PC-3 (cell line): ENCODE results near the gene GABRG2.

ENCODE experiments used
- CTCF ChIP-seq: fragments of 300-600 bp; sonication (generic); conservative IDR thresholded peaks from 2 replicates; pipeline ENCODE4 v1.5.1; 2017; ENCODE audit warnings: antibody characterized with exemption, low read depth, mild to moderate bottlenecking, low read length
- EZH2 ChIP-seq: fragments of 300-600 bp; sonication (generic); IDR thresholded peaks from one replicate; pipeline ENCODE4 v1.6.1; 2017; ENCODE audit warnings: antibody characterized with exemption, mild to moderate bottlenecking, low read length; ENCODE audit not compliant: unreplicated experiment
- EZH2phosphoT487 ChIP-seq: fragments of 300-600 bp; sonication (generic); IDR thresholded peaks from 2 replicates; pipeline ENCODE4 v1.6.1; 2018; ENCODE audit warnings: mild to moderate bottlenecking, antibody characterized with exemption, low read length, borderline replicate concordance

DNA sequence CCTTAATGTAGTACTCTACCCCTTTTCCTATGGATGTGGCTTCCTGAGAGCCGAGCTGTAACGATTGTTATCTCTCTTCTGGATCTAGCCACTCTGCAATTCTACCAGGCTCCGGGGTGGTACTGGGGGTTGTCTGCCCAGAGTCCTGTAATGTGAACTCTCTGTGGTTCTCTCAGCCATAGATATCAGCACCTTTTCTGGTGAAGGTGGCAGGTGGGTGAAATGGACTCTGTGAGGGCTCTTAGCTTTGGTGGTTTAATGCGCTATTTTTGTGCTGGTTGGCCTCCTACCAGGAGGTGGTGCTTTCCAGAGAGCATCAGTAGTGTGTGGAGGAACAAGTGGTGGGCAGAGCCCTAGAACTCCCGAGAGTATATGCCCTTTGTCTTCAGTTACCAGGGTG is 122.1 kb downstream of the GABRG2 start:
- no peak for TF ChIP-seq CTCF
- TF ChIP-seq EZH2: no peak
- no peak for TF ChIP-seq EZH2phosphoT487
